Nephron progenitor cell (in vitro differentiated cells): ENCODE results near the gene FBXO30.
A peak's percentile ranks its signal among the peaks of the same experiment; 100 is the strongest.

Experiments used
- DNase-seq: peaks from one replicate; pipeline ENCODE4 v3.0.0; 2021
- H3K27ac Mint-ChIP-seq: 2 replicates; pipeline ENCODE4 v1.8.0; 2021; ENCODE audit warnings: mild to moderate bottlenecking, moderate library complexity, mixed read lengths
- H3K27me3 Mint-ChIP-seq: 2 replicates; pipeline ENCODE4 v1.8.0; 2021; ENCODE audit warnings: mild to moderate bottlenecking, low read depth, mixed read lengths; ENCODE audit not compliant: poor library complexity
- H3K36me3 Mint-ChIP-seq: 2 replicates; pipeline ENCODE4 v1.8.0; 2021; ENCODE audit warnings: low read depth, mixed read lengths
- H3K4me1 Mint-ChIP-seq: 2 replicates; pipeline ENCODE4 v1.8.0; 2021; ENCODE audit warnings: mixed read lengths
- H3K4me3 Mint-ChIP-seq: 2 replicates; pipeline ENCODE4 v1.8.0; 2021; ENCODE audit warnings: mild to moderate bottlenecking, moderate library complexity, mixed read lengths
- H3K9me3 Mint-ChIP-seq: 2 replicates; pipeline ENCODE4 v1.8.0; 2021; ENCODE audit warnings: mild to moderate bottlenecking, moderate library complexity, mixed read lengths
- TF ChIP-seq, protein P1 (sequence below): fragments of 200-600 bp; sonication (generic); IDR thresholded peaks from 2 replicates; pipeline ENCODE4 v1.5.0; 2021; ENCODE audit warnings: antibody characterized with exemption

FBXO30 gene

DNA sequence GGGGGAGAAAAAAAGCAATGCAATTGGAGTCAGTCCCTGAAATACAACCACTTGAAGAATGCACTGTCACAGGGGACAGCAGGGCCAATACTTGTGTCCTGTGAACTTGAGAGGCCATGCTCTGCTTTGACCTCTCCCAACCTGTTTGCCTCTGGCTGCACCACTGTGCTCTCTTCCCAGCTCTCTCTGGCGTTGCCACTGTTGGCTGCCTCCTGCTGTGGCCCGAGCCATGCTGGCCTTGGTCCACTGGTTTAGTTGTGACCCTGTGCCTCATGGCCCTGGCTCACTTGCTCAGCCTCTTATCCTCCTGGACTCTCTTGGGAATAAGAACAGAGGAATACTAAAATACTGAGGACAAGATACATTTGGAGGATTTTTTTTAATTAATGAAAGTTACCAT, 14.5 kb upstream of the FBXO30 start:
- Mint-ChIP-seq H3K27ac (peak overlapping the region; percentile 27), H3K9me3 (no peaks in the 10 kb centered on the region), H3K27me3 (no peaks in the 10 kb centered on the region), H3K36me3 (peaks cover 5% of the 10 kb centered on the region), H3K4me3 (no peak overlapping the region), H3K4me1 (peaks cover 11% of the 10 kb centered on the region)
- DNase-seq: peak; percentile 29
- TF ChIP-seq, protein P1, sequence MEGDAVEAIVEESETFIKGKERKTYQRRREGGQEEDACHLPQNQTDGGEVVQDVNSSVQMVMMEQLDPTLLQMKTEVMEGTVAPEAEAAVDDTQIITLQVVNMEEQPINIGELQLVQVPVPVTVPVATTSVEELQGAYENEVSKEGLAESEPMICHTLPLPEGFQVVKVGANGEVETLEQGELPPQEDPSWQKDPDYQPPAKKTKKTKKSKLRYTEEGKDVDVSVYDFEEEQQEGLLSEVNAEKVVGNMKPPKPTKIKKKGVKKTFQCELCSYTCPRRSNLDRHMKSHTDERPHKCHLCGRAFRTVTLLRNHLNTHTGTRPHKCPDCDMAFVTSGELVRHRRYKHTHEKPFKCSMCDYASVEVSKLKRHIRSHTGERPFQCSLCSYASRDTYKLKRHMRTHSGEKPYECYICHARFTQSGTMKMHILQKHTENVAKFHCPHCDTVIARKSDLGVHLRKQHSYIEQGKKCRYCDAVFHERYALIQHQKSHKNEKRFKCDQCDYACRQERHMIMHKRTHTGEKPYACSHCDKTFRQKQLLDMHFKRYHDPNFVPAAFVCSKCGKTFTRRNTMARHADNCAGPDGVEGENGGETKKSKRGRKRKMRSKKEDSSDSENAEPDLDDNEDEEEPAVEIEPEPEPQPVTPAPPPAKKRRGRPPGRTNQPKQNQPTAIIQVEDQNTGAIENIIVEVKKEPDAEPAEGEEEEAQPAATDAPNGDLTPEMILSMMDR: no peak

DNA sequence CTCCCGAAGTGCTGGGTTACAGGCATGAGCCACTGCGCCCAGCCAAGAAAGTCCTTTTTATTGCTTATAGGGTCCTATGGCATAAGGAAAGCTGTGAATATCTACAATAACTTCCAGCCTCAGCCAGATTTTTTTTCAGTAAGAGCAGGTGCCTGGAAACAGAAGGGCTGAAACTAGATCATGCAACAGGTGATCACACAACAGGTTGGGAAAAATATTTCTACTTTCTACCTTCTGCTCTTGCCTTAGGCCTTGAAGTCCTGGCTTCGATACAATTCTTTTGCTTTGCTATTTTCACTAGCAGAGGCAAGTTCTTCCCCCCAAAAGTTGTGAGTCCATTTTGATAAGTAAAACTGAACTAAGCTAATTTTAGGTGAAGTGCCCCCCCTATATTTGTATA, 9.7 kb upstream of the FBXO30 start:
- H3K4me3 Mint-ChIP-seq: no peak overlapping the region
- H3K27me3 Mint-ChIP-seq: no peaks in the 10 kb centered on the region
- H3K36me3 Mint-ChIP-seq: peaks cover 5% of the 10 kb centered on the region
- peaks cover 8% of the 10 kb centered on the region for H3K4me1 Mint-ChIP-seq
- DNase-seq: no peak
- no peaks in the 10 kb centered on the region for H3K9me3 Mint-ChIP-seq
- no peak overlapping the region for H3K27ac Mint-ChIP-seq
- TF ChIP-seq, protein P1: no peak

DNA sequence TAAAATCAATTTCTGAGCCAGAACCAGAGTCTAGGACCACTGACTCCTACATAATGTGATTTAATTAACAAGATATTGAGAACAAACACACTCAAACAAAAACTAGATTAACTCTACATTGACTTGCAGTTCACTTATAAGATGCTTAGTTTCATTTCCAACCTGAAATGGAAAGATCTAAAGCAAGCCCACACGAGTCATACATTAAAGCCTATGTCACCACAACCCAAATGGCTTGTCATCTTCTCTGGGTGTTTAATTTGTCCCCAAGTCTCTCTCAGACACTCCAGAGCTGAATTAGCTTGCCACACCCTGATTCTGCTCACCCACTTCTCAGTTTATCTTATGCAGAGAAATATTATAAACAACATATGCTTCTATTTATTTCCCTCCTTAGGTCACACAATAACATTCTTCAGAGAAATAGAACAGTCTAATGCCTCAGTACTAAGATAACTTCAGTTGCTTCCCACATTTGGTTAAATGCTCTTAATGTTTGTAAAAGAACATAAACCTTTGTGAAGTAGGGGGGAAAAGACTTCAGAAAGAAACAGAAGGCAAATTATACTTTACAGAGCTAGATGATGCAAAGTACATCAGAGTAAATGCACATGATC, 8.8 kb upstream of the FBXO30 start:
- no peak for DNase-seq
- TF ChIP-seq, protein P1: no peak
- no peak overlapping the region for H3K27ac Mint-ChIP-seq
- no peaks in the 10 kb centered on the region for H3K4me1 Mint-ChIP-seq
- H3K36me3 Mint-ChIP-seq: peaks cover 5% of the 10 kb centered on the region
- H3K9me3 Mint-ChIP-seq: no peaks in the 10 kb centered on the region
- H3K27me3 Mint-ChIP-seq: no peaks in the 10 kb centered on the region
- H3K4me3 Mint-ChIP-seq: no peak overlapping the region

DNA sequence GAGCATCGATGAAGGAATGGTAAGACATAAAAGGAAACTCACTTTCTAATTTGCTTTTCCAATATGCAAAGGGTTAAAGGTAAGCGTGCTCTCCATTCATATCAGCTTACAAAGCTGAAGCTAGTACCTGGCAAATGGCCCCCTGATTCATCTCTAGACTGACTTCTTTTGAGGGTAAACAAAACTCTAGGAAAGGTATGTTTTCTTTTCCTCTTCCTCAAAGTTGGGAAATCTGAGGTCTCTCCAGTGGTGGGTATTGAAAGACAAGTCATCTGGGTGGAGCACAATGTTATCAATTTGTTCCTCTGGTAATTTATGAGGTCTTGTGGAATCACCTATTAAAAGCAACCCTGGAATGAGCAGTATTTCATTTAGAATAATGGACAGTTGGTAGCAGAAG, 7.9 kb upstream of the FBXO30 start:
- H3K4me3 Mint-ChIP-seq: no peak overlapping the region
- no peak overlapping the region for H3K27ac Mint-ChIP-seq
- peaks cover 11% of the 10 kb centered on the region for H3K36me3 Mint-ChIP-seq
- no peaks in the 10 kb centered on the region for H3K4me1 Mint-ChIP-seq
- no peak for DNase-seq
- no peaks in the 10 kb centered on the region for H3K27me3 Mint-ChIP-seq
- TF ChIP-seq, protein P1: no peak
- no peaks in the 10 kb centered on the region for H3K9me3 Mint-ChIP-seq

DNA sequence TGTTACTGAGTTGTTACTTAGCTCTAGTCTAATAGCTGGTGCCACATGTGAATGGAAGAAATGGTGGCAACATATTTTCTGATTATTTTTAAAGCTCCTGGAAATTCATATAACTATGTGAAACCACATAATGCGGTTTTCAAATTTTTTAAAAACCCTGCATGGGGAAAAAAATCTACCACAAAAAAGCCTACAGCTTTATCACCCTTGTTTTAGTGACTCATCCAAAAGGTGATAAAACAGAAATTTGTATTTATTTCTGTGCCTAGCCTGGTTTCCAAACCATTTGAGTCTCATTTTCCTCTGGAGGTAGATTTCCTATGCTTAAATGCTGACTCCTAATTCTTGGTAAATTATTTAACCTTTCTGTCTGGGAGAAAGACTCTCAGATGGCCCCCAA, 5.4 kb upstream of the FBXO30 start:
- Mint-ChIP-seq H3K27me3 (no peaks in the 10 kb centered on the region), H3K36me3 (peaks cover 13% of the 10 kb centered on the region), H3K27ac (no peak overlapping the region), H3K4me1 (peaks cover 14% of the 10 kb centered on the region), H3K4me3 (no peak overlapping the region), H3K9me3 (no peaks in the 10 kb centered on the region)
- DNase-seq: no peak
- TF ChIP-seq, protein P1: no peak

DNA sequence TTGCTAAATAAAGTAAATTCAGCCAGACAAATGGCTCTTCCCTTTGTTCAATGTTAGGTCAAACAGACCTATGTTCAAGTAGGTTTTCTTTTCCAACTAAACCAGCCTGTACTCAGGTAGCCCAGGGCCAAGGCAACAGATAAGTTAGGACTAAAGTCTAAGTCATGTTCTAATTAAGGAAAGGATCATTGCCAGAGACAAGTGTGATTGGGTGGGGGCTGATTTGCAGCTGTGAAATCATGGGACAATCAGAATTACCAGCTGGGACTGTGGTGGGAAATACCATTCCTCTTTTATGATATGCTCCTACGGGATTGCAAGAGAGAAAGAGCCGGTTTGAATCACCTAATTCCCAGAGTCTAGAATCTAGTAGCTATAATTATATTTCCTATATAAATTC, 4.2 kb upstream of the FBXO30 start:
- peaks cover 14% of the 10 kb centered on the region for H3K4me1 Mint-ChIP-seq
- DNase-seq: no peak
- TF ChIP-seq, protein P1: no peak
- no peaks in the 10 kb centered on the region for H3K9me3 Mint-ChIP-seq
- H3K27me3 Mint-ChIP-seq: no peaks in the 10 kb centered on the region
- H3K27ac Mint-ChIP-seq: no peak overlapping the region
- H3K36me3 Mint-ChIP-seq: peaks cover 13% of the 10 kb centered on the region
- H3K4me3 Mint-ChIP-seq: no peak overlapping the region
